T-helper 2 cell treated with Interferon-gamma antibody and Interleukin-4, amounts not matched to agents 100 ng/mL and 5 ng/mL, for 36 hours (primary cell): ENCODE measurements around the gene MEPE. TPM values are rescaled to one million over a fixed set of nuclear protein-coding genes. Genes with fewer than 3 reads are reported as not detected.

ENCODE experiments used
- intact Hi-C: fragments of 100-400 bp; cut with micrococcal nuclease; formaldehyde crosslinking; loops from one replicate; pipeline ENCODE4 v1.15.1; 2023
- total RNA-seq: library from RNA; stranded (reverse); gene quantifications from 2 replicates; pipeline ENCODE4 v1.2.3, GENCODE V29; 2022

Gene MEPE, protein sequence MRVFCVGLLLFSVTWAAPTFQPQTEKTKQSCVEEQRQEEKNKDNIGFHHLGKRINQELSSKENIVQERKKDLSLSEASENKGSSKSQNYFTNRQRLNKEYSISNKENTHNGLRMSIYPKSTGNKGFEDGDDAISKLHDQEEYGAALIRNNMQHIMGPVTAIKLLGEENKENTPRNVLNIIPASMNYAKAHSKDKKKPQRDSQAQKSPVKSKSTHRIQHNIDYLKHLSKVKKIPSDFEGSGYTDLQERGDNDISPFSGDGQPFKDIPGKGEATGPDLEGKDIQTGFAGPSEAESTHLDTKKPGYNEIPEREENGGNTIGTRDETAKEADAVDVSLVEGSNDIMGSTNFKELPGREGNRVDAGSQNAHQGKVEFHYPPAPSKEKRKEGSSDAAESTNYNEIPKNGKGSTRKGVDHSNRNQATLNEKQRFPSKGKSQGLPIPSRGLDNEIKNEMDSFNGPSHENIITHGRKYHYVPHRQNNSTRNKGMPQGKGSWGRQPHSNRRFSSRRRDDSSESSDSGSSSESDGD
- not detected in 2 replicates for total RNA-seq

DNA sequence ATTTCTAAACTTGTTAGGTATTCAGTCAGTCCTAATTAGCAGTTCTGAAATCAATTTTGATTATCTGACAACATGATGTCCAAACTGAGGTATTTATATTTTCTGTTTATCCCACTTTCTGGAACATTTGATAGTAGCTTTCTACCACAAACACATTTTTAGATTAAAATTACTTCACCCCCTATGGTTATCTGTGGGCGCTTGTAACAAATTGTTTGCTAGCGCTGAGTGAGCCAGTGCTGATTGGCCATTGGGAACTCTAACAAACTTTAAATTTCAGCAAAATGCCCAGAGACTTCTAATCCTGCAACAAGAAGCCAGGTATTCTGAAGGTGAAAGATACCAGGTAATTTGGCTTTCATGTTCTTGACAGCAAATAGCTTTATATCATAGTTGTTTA lies at the start of gene MEPE:
MEPE (plus strand) TSS at position 301 of the 400 bp plus-strand sequence. CDS start 1,746 bp downstream, outside the sequence.
- intact Hi-C loops = no loop called here

DNA sequence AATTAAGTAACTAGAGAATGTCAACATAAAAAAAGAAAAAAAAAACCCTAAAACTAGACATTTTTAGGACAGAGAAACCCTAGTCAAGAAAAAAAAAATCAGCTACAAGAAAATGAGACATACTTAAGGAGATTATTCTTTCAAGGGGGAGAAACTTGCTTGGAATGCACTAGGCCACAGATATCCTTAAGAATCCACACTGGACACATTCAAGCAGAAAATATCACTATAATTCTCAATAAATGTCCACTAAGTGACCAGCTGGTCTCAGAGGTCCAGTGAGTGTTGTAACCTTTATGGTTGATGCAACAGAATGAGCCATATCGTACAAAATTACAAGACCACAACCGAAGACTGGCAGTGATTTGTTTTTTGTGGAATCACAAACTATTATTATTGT lies 49.0 kb upstream of the MEPE start:
- intact Hi-C loops = no loop called here

DNA sequence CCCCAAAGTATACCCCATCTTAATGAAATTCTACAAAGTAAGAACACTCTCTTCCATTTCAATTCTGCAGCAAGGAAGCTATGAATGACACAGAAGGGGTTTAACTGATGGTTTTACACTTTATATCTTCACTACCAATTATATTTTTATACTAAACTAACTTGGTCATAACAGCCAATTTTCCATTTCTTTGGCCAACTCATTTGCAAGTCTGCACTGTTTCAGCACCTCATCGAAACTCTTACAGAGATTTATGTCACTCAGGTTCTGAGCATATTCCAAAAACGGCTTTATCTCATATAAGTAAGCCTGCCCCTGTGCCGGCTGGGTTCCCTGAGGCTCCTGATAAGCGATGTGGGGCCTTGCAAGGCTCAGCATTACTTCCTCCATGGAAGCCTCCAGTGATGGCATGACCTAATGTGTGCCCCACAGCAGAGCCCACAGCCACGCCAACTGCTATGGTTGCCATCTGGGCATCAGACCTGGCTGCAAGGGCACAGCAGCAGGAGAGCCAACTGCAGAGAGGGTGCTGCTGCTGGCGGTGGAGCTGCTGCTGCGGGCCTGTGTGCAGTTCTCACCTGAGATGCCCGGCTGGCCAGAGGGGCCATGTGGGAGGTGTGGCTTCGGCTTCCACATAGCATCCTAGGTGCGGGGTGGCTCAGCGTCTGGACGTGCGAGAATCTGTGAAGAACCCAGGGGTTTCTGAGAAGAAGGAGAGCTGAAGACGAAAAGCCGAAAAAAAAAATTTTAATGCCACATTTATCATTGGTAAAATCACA lies 46.8 kb upstream of the MEPE start:
- intact Hi-C loops = no loop called here

DNA sequence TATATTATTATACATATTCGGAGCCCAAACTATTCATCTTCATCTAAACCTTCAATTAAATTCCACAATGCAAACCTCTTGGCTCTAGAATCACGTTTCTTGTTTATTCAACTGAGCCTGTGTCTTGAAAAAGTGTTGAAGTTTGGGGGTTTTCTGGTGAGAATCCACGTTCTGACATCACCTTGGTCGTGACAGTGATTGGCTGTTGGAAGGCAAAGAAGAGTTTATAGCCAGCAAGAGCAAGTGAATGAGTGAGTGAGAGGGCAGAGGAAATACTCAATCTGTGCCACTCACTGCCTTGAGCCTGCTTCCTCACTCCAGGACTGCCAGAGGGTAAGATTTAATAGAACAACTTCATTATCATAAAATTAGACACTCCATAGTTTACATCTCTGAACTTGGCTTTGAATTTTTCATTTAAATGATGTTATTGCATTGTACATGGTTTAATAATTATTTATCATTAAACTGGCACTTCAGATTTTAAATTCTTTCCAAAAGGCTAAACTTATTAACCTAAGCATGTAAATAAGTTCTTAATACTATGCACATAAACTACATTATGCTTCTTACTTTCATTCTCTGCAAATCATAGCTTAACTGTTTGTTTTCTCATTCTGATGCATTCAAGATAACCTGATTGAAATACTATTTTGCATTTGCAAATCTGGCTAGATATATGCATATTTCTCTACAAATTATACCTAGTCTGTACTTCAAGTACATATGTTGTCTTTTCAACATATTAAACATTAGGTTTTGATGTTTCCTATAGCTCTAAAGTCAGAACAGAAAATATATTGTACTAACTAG lies 33.3 kb upstream of the MEPE start, which contains the start of gene IBSP:
IBSP (plus strand) TSS at position 254 of the 813 bp plus-strand sequence. CDS start 2,808 bp downstream, outside the sequence.
- intact Hi-C loops = no loop called here

DNA sequence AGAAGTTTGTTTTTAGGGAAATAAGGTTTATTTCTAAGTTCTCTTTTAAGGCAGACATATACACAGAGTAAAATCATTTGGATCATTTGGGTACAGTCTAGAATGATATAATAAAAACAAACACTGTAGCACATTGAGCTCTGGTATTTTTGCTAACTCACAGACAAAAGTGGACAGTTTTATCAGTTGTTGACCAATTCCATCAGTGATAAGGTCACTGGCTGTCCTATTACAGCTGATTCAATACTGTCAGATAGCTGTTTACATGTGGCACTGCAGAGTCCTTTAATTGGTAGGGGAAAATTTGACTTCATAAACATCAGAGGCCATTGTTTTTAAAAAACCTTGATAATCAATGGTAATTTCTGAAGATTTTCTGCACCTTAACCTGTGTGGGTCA lies 29.9 kb upstream of the MEPE start:
- intact Hi-C loops = no loop called here

DNA sequence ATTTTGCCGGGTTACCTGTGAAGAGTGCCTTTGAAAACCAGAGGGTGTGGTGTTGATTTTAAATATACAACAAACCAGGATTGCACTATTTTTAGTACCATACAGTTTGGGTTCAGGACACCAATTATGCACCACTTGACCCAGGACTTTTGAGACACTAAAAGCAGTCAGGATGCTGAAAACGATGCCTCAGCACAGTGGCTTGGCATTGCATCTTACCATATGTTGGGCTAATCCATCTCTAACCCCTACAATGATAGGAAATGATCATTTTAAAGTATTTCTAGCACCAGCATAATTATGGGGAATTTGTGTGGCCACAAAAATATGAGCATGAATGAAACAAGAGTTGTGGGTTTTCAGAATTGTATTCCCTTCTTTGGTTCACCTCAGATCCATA lies 29.3 kb upstream of the MEPE start:
- intact Hi-C loops = no loop called here

DNA sequence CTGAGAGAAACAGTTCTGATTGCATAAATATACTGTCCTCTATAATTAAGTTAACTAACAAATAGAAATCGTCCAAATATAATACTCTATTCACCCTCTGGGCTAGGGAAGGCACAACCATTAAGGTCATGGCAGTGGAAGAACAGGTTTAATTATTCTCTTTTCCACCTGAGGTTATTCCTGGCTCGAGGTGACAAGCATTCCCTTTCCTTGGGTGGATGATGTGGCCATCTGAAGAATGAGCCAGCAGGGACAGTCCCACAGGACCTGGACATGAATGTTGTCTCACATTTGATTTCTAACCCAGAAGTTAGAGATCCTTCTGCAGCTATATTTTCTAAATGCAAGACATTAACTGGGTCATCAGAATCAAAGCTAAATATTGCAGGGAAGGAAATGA lies 27.9 kb upstream of the MEPE start:
- intact Hi-C loops = no loop called here

DNA sequence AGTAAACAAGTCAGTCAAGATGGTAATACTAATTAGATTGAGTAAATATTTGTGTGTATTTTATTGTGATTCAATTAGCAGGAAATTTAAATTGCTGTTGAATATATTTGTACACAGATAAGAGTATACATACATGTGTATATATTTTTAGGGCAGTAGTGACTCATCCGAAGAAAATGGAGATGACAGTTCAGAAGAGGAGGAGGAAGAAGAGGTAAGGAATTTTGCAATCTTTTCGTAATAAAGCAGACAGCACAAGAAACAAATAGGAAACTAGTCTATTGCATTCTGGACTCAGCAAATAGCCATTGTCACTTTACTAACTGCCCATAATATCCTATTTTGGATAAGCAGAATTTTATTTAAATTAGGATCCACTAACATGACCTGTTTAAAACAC lies 26.8 kb upstream of the MEPE start:
- intact Hi-C loops = no loop called here

DNA sequence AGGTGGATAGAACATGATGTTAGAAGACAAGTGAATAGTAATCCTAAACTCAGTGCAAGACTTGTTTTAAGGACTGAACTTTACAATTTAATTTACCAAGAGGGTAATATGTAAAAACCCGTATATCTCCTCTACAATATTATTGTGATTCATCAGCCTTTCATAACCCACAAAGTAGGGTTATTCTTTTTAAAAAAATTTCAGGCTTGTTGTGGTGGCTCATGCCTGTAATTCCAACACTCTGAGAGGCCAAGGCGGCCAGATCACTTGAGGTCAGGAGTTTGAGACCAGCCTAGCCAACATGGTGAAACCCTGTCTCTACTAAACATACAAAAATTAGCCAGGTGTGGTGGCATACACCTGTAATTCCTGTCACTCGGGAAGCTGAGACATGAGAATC lies 26.2 kb upstream of the MEPE start:
- intact Hi-C loops = no loop called here

DNA sequence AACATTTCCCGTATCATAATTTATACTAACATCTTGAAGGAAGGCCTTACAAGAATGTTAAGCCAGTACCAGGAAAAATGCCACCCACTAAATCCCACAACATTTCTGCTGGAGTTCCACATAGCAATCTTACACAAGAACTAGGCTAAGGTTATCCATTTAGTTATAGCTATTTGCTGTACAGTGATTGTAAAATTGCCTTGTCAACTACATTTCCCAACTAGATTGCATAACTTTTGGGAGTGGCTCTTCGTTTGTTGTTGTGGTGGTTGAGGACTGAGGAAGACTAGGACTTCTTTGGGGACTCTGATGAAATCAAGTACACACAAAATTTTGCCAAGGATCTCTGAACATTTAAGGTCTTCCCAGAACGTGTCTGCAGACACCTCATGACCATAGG lies 25.4 kb upstream of the MEPE start:
- intact Hi-C loops = no loop called here

DNA sequence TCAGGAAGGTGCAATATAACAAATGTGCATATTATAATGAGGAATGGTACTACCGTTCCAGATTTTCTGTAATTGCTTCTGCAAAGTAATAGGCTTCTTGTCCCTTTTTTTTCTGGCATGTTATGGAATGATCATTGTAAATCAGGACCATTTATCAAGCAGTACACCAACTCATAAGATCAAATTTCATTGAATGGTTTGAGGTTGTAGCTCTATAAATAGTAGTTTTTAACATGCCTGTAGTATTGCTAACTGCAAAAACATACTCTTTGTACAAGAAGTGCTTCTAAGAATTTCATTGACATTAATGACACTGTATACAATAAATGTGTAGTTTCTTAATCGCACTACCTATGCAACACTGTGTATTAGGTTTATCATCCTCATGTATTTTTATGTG lies 20.8 kb upstream of the MEPE start:
- intact Hi-C loops = no loop called here

DNA sequence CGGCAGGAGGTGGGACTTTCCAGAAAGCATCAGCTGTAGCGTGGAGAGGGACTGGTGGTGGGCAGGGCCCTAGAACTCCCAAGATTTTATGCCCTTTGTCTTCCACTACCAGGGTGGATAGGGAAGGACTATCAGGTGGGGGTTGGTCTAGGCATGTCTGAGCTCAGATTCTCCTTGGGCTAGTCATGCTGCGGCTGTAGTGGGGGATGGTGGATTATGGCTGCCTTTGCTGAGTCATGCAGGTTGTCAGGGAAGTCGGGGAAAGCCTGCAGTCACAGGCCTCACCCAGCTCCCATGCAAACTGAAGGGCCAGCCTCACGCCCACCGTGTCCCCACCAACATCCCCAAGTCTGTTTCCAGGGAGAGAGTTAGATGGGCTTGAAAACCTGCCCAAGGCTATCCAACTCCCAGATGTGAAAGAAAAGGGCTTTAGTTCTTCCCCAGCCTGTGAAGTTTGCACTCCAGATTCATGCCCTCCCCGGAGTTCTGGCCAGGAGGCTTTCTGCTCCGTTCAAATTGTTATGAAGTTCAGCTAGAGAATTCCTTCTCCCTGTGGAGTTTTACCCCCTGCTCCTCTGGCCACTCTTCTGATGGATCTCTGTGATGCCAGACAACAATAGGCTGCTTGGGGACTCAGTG lies 13.4 kb upstream of the MEPE start:
- intact Hi-C loops = no loop called here

DNA sequence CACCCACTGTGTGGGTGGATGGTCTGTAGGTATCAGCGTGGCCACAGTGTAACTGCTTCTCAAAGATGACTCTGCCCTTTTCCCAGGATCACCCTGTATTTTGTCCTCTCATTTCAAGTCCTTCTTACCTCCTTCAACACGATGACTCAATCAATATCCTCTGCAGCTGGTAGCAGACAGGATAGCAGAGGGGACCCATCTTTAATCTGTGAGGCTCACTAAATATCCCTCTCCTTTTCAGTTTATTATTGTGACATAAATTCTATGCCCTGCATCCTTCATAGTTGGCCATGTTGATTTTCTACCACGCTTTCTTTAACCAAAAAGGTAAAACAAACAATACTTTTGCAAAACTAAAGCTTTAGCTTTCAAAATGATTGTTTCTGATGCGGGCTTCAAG lies 9.6 kb upstream of the MEPE start:
- intact Hi-C loops = no loop called here

DNA sequence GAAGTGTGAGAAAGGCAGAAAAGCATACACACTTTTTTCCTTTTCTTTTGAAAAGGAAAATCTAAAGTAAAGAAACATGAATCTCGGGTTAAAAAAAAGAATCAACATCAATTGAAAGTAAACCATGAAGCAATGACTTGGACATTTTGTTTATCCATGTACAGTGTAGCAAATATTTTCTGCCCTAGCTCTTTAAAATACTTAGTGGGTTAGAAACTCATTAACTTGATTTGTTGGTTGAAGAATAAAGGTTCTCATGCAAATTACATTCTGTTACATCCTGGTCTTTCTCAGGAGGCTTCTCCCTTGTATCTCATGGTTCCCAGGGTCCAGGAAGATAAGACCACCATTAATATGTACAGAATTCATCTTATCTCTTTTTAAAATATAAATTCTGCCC lies 9.0 kb upstream of the MEPE start:
- intact Hi-C loops = no loop called here

DNA sequence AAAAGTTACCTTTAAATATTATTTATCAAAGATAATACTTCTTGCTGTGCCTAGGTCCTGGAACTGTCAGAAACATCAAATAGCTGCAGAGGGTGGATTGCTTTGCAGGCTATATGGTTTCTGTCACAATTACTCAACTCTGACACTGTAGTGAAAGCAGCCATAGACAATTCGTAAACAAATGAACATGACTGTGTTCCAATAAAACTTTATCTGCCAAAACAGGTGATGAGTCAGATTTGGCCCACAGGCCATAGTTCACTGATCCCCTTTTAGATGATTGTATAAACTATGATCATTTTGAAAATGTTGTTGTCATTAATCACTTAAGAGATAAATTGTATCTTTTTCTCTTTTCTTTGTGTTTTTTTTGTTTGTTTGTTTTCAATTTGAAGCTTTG lies 8.4 kb upstream of the MEPE start:
- intact Hi-C loops = no loop called here

DNA sequence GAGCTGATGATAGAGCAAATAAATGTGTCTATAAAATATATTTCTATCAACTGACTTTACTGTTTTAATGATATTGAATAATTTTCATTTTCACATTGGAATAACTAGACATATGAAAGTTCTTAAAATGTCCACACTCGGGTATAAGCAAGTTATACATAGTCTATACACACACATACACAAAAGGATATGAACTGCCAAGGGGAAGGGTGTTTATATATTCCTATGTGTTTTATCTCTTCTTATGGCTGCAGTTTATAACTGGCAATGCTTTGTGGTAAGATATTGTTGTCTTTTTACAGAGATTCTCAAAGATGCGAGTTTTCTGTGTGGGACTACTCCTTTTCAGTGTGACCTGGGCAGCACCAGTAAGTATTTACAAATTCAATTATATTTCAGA lies 1.6 kb downstream of the MEPE start:
- intact Hi-C loops = no loop called here

DNA sequence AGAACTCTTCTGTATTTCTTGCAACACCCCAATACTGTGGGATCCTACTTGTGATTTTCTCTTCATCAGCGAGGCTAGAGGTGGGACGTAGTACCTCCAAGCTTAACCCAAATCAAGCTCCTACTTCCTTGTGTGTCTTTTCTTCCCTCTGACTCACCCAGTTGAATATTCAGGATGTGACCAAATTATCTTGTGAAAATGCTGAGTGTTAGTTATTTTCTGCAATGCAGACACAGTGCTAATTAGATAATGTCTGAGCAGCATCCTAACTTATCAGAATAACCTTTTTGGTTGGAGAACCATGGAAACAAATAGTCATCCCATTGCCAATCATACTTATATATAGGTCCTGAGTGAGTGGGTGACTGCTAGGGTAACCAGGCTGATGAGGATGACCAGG lies 2.4 kb downstream of the MEPE start:
- intact Hi-C loops = no loop called here

DNA sequence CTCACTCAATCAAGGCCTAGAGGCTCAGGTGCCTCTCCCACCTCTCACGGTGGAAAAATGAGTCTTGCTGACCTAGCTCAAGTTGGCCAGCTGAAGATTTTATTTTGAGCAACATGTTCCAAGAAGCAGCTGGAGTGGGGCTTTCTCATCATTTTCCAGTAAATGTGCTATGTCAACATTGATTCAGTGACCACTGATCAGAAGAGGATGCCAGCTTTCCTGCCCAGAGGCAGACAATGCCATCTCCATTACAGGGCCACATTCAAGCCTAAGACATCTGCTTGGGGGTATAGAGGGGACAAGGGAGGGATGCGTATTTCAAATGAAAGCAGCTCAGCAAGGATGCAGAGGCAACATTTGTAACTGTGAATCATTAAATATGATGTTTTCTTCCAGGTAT lies 3.0 kb downstream of the MEPE start:
- intact Hi-C loops = no loop called here

DNA sequence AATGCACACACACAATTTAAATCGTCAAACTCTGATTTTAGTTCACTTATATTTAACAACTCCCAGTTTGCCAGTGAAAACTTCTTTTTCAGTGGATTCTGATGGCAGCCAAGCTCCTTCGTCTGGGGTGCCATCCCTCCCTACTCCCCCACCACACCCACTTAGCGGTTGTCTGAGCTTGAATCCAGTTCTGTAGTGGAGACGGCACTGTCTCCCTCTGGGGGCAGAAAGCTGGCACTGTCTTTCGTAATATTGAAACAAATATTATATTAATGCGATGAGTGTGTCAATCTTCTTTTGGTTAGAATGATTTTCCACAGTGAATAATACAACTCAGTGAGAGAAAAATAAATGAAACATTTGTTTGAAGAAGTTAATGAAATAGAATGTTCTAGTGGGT lies 5.4 kb downstream of the MEPE start:
- intact Hi-C loops = loop anchor here (2.0 kb wide), 2 partner anchors 159 to 293 kb away; no protein-coding TSS in a partner anchor

DNA sequence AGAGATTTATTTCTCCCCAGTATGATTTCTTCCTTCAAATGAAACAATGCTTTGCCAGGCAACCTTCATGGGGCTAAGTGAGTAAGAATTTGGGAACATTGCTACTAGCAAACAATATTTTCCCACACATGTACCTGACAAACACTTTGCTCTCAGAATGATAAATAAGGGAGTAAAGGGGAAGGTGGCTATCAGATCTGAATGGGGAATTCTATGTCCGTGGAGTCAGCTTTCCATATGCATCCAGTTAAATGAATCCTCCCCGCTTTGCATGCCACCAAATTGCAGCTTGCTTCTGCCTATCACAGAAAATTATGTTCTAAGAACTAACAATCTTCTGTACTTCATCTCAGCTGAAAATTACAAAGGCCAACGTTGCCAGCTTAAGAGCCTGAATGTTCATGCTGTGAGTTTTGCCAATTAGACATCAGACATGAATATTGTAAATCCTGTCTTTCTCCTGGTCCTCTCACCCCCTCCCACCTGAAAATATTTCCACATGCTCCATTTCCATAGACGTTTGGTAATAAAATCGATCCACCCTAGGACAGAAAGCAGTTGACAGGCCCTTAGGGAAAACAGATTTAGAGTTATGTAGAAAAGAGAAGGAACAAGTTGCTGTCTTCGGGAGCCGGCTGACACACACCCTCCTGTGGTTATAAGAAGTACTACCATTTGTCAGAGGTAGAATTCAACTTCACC lies 6.3 kb downstream of the MEPE start:
- intact Hi-C loops = loop anchor here (2.0 kb wide), 2 partner anchors 160 to 294 kb away; no protein-coding TSS in a partner anchor
